Activated T-cell treated with anti-CD3 and anti-CD28 coated beads for 1 hour (primary cell): ENCODE measurements around the gene ATL1.
A peak's percentile ranks its signal among the peaks of the same experiment; 100 is the strongest.
"Not testable (repeated sequence)": the region's sequence is repeated elsewhere in the genome, so short reads cannot be mapped to it uniquely, and the experiment has no call there.

Experiments used
- DNase-seq: peaks from one replicate; pipeline ENCODE4 v3.0.0-alpha.2; 2020; ENCODE audit warnings: low read depth

The ATL1 gene

DNA sequence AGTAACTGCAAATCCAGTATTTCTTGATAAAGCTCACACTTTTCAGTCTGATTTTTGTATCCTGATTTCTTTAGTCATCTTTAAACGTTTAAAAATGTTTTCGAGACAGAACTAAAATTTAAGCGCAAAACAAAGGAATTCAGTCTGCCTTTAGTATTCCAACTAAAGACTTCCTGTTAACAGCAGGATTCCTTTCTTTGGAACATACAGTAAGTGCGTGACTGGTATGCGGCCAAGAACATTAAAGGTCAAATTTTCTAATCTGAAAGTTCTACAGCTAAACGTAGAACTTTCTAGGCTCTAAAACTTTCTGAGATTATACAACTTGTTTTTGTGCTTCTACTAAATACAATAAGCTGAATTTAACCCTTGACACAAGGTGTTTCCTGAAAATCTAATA lies 98.3 kb downstream of the ATL1 start:
- DNase-seq: no peak

DNA sequence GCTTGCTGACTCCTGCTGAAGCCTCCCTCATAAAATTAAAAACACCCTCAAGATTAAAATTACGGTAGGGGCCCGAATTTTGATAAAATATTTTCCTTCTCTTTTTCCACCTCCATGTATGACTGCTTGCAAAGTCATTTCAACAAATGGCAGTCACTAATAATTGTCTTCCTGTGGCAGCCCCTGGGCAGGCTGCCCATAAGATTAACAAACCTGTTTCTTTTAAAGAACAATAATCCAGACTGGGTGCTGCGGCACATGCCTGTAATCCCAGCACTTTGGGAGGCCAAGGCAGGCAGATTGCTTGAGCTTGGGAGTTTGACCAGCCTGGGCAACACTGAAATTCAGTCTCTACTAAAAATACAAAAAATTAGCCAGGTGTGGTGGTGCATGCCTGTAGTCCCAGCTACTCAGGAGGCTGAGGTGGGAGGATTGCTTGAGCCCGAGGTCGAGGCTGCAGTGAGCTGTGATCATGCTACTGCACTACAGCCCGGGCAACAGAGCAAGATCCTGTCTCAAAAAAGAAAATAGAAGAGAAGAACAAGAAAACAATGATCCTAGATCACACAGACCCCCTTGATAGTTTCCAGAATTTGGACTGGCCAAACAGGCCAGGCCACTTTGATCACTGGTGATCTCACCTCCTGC lies 99.5 kb downstream of the ATL1 start:
- DNase-seq: no peak

DNA sequence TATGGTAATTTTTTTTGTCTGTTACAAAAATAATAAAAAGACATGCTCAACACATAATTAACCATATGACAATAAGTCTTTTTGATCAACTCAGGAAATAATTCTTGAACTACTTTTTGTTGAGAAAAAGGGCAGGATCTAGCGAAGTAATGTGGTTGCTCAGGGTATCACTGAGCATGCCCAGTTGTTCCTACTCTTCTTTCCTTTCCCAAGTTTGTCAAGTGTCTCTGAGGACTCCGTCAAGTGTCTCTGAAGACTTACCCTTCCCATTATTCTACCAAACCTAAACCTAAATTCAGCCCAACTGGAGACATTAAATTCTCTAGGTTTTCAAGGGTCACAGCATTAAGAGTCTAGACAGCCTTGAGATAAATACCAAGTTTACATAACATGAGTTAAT lies 104.6 kb downstream of the ATL1 start:
- not testable (repeated sequence) for DNase-seq

DNA sequence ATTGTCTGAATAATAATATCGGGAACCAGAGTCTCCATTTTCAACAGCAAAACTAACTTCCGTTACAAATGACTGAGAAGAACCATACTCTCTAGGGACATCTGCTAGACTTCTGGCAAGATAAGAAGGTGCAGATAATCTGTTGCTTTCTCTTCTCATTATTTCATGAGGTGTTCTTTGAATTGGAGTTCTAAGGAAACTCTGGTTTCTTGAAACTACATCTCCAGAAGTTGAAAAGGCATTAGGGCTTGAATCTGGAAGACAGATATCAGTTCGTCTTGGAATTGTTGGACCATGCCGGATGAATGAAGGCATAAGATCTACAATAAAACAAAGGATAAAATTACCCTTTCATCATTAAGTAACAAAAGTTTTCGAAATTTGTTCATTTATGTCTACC lies 105.4 kb downstream of the ATL1 start:
- DNase-seq: not testable (repeated sequence)

DNA sequence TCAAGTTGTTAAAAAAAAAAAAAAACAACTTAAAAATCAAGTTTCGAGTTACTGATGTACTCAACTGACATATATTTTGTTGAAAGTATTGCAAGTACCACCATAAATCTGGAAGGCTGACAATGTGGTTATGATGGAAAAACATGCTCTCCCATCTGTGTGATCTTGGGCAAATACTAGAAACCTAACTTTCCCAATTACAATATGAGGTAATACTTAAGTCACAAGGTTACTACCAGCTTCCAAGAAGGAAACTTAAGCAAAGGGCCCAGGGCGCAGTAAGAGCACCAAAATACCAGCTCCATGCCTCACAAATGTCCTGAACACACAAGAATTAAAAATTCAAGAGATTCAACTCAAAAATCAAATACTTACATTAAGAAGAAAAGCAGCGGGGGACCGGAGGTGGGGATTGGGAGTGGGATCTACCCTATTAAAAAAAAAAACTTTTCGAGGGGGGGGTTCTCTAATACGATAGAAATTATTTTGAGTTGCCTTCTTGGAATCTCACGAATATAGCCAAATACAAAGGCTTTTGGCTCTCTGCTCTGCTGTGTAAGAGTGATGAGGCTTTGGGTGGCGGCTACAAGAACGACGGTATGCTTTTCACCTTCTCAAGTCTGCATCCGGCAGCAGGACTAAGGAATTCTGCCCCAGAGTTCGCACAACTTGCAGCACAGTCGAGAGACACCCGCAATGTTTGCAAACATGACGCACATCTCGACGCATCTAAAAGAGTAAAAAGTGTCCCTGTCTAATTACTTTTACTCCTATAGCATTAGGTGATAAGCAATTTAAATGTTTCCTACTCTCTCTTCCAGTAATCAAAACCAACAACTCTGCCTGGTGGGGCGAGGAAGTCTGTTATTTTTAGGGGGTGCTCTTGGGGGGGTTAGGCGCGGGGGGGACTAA lies 107.1 kb downstream of the ATL1 start:
- peak; percentile 13 for DNase-seq

DNA sequence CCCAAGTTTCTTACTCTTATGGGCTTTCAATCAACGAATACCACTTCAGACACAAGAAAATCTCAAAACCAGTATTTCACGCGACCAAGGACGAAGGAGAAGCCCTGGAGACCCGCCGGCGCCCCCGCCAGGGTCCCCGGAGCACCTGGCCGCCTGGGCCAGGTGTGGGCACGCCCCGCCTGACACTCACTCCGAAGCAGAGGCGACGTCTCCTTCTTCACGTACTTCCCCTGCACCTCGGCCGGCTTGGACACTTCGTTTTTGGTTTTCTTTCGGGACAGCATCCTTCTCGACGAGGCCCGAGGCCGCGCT lies 107.7 kb downstream of the ATL1 start:
- peak; percentile 19 for DNase-seq

DNA sequence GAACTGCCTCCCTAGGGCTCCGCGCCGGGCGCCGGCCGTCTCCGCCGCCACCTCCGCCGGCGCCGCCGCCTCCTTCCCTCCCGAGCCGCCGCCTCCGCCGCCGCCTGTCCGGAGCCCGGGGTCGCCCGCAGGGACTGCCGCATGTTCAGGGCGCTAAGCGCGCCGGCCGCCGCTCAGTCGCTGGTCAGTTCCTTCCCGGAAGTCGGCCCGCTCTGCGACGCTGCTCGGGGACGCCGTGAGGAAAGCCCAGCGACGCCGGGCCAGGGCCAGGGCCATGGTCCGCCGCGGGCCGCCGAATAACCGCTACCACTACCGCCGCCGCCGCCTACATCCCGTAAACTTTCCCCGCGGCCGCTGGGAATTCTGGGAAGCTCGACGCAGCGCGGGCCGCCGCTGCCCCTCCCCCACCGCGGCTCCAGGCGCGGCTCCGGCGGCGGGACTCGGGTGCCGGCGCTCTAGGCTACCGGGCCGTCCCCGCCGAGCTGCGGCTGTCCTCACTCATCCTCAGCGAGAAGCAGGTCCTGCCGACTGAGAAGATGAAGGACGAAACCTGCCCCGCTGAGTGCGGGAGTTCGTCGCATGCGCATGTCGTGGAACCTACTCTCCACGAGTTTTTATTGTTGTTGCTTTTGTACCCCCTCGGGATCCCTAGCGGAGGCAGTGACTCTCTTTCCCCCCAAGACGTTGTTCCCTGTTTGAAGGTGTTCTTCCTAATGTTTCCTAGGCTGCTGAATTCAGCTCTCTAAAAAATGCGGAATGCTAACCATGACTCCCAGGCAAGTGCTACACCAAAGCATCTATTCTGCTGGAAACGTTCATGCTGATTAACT lies 108.3 kb downstream of the ATL1 start, which contains the start of gene SAV1:
Gene SAV1 (minus strand): TSS at position 311 of the 830 bp plus-strand sequence. CDS start 339 bp downstream, outside the sequence.
- DNase-seq: peak; percentile 27

DNA sequence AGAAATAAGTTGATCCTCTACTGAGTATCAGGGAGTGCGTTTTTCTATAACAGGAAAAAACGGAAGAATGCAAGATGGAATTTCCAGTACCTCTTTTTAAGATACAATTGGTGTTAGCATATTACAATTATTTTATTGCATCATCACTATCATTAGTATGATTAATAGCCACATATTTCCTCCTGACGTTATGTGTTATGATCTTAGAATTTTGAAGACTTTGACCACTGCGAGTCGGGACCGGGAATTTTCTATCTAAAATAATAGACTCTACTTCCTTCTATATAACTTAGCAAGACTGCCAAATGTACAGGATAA lies 108.8 kb downstream of the ATL1 start:
- DNase-seq: no peak

DNA sequence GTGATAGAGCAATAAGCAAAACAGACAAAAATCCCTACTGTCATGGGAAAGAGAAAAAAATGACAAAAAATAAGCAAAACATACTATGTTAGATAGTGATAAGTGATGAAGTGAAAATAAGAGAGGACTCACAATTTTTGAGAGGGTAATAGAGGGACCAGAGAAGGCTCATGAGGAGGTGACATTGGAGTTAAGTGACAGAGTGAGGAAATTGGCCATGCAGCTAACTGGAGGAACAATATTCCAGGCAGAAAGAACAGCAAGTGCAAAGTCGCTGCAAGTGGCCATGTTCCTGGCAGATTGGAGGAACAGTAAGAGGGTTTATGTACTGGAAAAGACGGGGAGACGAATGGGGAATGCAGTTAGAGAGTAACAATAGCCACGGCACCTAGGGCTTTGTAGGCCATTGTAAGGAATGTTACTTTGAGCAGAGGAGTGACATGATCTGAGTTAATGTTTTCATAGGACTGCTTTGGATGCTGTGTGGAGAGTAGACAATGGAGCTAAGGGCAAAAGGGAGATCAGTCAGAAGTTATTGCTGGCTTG lies 109.6 kb downstream of the ATL1 start:
- no peak for DNase-seq

DNA sequence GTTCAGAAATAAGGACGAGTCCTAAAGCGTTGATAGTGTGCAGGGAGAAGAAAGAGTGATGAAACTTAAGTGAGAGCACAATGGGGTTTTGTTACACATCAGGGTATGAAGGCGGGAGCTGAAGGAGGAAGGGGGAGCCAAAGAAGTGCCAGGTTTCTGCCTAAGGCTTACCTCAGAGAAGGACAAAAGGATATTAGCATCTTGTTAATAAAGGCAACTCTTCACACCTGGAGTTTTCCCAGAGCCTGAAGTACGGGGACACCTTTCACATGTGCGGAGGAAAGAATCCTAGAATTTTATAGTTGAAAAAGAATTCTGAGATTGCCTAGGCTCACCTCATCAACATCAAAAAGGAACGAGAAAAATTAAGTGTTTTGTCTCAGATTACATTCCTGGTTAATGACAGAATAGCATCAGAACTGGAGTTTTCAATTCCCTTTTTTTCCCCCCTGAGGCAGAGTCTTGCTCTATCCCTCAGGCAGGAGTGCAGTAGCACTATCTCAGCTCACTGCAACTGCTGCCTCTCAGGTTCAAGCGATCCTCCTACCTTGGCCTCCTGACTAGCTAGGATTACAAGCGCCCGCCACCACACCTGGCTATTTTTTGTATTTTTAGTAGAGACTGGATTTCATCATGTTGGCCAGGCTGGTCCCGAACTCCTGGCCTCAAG lies 110.4 kb downstream of the ATL1 start:
- no peak for DNase-seq

DNA sequence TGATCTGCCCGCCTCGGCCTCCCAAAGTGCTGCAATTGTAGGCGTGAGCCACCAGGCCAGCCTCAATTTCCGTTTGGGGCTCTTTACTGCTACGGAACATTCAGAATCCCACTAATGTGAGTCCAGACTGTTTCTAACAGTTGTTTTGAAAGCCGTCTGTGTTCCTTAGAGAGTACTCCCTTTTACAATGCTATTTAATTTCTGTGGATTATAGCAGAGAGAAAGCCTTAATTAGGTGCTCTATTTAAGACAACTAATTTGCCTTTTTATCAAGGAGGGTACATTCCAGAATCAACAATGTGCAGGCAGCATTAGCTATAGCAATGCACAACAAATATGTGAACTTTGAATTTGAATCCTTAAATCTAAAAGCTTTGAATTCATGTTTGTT lies 110.9 kb downstream of the ATL1 start:
- no peak for DNase-seq

DNA sequence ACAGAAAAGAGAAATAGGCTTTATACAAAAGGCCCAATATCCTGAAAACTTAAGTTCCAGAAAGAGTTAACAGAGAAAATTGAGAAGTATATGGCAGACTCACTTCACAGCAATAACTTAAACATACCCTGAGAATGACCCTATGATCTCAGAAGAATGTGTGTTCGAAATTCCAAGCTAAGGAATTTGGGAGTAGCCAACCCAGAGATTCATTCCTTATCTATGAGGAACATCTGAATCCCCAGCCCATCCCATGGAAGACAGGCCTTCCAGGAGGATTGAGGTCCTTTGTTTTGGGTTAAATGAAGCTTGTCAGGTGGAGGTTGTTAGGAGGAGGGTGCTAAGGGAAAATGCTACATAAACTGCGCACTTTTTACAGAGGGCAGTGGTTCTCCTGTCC lies 115.7 kb downstream of the ATL1 start:
- no peak for DNase-seq

DNA sequence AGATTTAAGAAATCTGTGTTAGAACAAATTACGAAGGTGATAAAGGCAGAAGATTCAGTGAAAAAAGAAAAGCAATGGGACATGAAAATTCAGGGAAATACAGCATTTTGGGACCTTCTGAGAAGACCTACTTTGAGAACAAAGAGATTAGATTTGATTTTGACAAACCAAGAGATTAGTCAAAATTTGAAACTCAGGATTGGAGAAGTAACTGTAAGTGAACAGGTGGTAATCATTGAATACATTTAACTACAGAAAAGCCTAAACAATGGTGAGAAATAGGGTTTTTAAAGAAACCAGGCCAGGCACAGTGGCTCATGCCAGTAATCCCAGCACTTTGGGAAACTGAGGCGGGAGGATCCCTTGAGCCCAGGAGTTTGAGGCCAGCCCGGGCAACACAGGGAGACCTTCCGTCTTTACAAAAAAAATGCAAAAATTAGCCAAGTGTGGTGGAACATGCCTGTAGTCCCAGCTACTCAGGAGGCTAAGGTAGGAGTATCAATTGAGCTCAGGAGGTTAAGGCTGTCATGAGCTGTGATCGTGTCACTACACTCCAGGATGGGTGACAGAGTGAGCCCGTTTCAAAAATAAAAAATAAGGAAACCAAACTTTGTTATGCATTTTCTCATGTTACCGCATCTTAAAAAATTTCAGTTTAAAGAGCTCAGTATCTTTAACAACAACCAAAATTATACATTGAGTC lies 117.0 kb downstream of the ATL1 start:
- DNase-seq: no peak

DNA sequence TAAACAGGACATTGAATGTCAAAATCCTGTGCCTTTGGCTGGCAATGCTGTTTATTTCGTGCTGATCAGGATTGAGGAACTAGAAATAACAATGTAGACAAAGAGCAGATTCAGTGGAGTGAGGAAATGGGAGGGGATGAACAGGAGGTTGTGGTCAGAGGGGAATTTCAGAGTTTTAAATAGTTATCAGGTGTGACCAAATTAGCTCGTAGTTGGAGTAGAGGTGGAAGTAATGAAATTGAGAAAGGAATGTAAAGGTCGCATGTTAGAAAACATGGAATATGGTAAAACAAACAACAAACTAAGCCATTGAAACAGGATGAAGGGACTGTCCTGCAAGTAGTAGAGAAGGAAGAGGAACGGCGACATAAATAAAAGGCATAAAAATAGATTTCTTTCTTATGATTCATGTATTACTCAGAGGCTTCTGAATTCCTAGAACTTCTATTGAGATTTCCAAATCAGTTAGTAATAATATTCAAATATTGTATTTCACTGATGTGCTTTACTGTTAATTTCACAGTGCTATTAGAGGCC lies 117.7 kb downstream of the ATL1 start:
- no peak for DNase-seq

DNA sequence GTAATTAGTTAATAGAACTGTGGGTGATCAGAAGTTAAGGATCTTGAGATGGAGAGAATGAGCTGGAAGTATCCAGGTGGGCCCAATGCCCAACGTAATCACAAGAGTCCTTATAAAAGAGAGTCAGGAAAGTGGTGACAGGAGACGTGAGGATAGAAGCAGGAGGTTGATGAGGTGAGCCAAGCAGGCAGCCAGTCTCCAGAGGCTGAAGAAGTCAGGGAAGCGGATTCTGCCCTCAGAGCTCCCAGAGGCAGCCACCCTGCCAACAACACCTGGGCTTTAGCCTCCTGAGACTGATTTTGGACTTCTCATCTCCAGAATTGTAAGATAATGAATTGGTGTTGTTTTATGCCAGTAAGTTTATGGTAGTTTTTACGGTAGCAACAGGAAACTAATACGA lies 118.2 kb downstream of the ATL1 start:
- no peak for DNase-seq

DNA sequence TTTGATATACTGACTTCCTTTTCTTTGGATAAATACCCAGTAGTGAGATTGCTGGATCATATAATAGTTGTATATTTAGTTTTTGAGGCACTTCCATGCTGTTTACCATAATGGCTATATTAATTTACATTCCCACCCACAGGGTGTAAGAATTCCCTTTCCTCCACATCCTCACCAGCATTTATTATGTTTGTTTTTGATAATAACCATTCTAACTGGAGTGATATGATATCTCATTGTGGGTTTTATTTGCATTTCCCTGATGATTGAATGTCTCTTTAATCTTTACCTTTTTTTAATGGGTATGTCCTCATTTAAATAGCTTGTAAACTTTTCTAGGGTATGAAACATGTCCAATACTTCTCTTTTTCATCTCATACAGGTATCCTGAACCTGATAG lies 119.7 kb downstream of the ATL1 start:
- no peak for DNase-seq
